HEK293T (cell line): ENCODE measurements around the gene FAM174B.

Experiments used
- ARNT ChIP-seq: fragments of 450-650 bp; IDR thresholded peaks from 2 replicates; pipeline ENCODE4 v1.6.1; 2017; ENCODE audit warnings: mild to moderate bottlenecking
- BHLHE40 ChIP-seq: fragments of 450-650 bp; IDR thresholded peaks from 2 replicates; pipeline ENCODE4 v1.6.1; 2016; ENCODE audit warnings: mild to moderate bottlenecking, moderate library complexity, borderline replicate concordance
- CTBP1 ChIP-seq: fragments of 450-650 bp; IDR thresholded peaks from 2 replicates; pipeline ENCODE4 v1.6.1; 2016; ENCODE audit warnings: borderline replicate concordance
- FOXK2 ChIP-seq: fragments of 450-650 bp; IDR thresholded peaks from 2 replicates; pipeline ENCODE4 v1.6.1; 2016; ENCODE audit warnings: mild to moderate bottlenecking
- FOXM1 ChIP-seq: fragments of 450-650 bp; IDR thresholded peaks from 2 replicates; pipeline ENCODE4 v1.6.1; 2017; ENCODE audit warnings: mild to moderate bottlenecking, borderline replicate concordance
- L3MBTL2 ChIP-seq: fragments of 450-650 bp; conservative IDR thresholded peaks from 2 replicates; pipeline ENCODE4 v1.6.1; 2016; ENCODE audit warnings: mild to moderate bottlenecking
- LEF1 ChIP-seq: fragments of 450-650 bp; IDR thresholded peaks from 2 replicates; pipeline ENCODE4 v1.6.1; 2017; ENCODE audit warnings: mild to moderate bottlenecking, borderline replicate concordance
- PKNOX1 ChIP-seq: fragments of 450-650 bp; IDR thresholded peaks from 2 replicates; pipeline ENCODE4 v1.6.1; 2016
- SP1 ChIP-seq: fragments of 450-650 bp; IDR thresholded peaks from 2 replicates; pipeline ENCODE4 v1.6.1; 2017
- ZNF384 ChIP-seq: fragments of 450-650 bp; IDR thresholded peaks from 2 replicates; pipeline ENCODE4 v1.6.1; 2016

GRCh38 chr15:92687746-92688145, 32.2 kb upstream of the FAM174B start:
- no peak for TF ChIP-seq ARNT
- TF ChIP-seq BHLHE40: no peak
- no peak for TF ChIP-seq LEF1
- TF ChIP-seq ZNF384: no peak
- TF ChIP-seq SP1: no peak
- TF ChIP-seq FOXM1: no peak
- no peak for TF ChIP-seq PKNOX1
- TF ChIP-seq FOXK2: no peak
- TF ChIP-seq L3MBTL2: no peak
- TF ChIP-seq CTBP1: no peak
